Smooth muscle cell (in vitro differentiated cells): Measurements from ENCODE around the gene SPDYE2. TPM values are rescaled to one million over a fixed set of nuclear protein-coding genes. Genes with fewer than 3 reads are reported as not detected.
"Not testable (repeated sequence)": the region's sequence is repeated elsewhere in the genome, so short reads cannot be mapped to it uniquely, and the experiment has no call there.

ENCODE experiments used
- DNase-seq: peaks from one replicate; lab custom pipeline; 2025; ENCODE audit not compliant: unreplicated experiment; lab: John Stamatoyannopoulos, UW
- H2AFZ ChIP-seq: fragments of 200-600 bp; sonication (generic); 2 replicates; pipeline ENCODE4 v1.6.0; 2016; ENCODE audit warnings: antibody characterized with exemption, low read depth, mild to moderate bottlenecking
- H3F3A ChIP-seq: fragments of 200-600 bp; sonication (generic); 2 replicates; pipeline ENCODE4 v1.6.0; 2017; ENCODE audit warnings: antibody characterized with exemption, low read depth
- H3K27ac ChIP-seq: fragments of 200-600 bp; sonication (generic); 2 replicates; pipeline ENCODE4 v1.5.1; 2016; ENCODE audit warnings: low read depth, mild to moderate bottlenecking
- H3K27me3 ChIP-seq: fragments of 200-600 bp; sonication (generic); 2 replicates; pipeline ENCODE4 v1.6.1; 2016; ENCODE audit warnings: low read depth, mild to moderate bottlenecking
- H3K36me3 ChIP-seq: fragments of 200-600 bp; sonication (generic); 2 replicates; pipeline ENCODE4 v1.5.1; 2016; ENCODE audit warnings: low read depth
- H3K4me1 ChIP-seq: fragments of 200-600 bp; sonication (generic); 2 replicates; pipeline ENCODE4 v1.5.1; 2016; ENCODE audit warnings: low read depth
- H3K4me2 ChIP-seq: fragments of 200-600 bp; sonication (generic); 2 replicates; pipeline ENCODE4 v1.6.0; 2016; ENCODE audit warnings: mild to moderate bottlenecking
- H3K4me3 ChIP-seq: fragments of 200-600 bp; sonication (generic); 2 replicates; pipeline ENCODE4 v1.5.1; 2016; ENCODE audit warnings: mild to moderate bottlenecking
- H3K79me2 ChIP-seq: fragments of 200-600 bp; sonication (generic); 2 replicates; pipeline ENCODE4 v1.6.0; 2016; ENCODE audit warnings: low read depth, mild to moderate bottlenecking
- H3K9ac ChIP-seq: fragments of 200-600 bp; sonication (generic); 2 replicates; pipeline ENCODE4 v1.6.0; 2016; ENCODE audit warnings: low read depth
- H3K9me3 ChIP-seq: fragments of 200-600 bp; sonication (generic); replicated peaks from 2 replicates; pipeline ENCODE4 v1.5.1; 2016; ENCODE audit warnings: low read depth
- H4K20me1 ChIP-seq: fragments of 200-600 bp; sonication (generic); 2 replicates; pipeline ENCODE4 v1.6.0; 2016; ENCODE audit warnings: low read depth
- CTCF ChIP-seq: fragments of 200-600 bp; sonication (generic); IDR thresholded peaks from 2 replicates; pipeline ENCODE4 v1.5.1; 2017; ENCODE audit warnings: borderline replicate concordance, mild to moderate bottlenecking, antibody characterized with exemption; ENCODE audit not compliant: insufficient read depth, poor library complexity, severe bottlenecking
- WGBS: methylation state at CpG from one replicate; pipeline ENCODE4 v1.1.7; 2016; ENCODE audit warnings: low lambda C conversion rate; 5-methylcytosine and 5-hydroxymethylcytosine counted together
- polyA plus RNA-seq: library from polyadenylated mRNA; unstranded; fragments of >200 nt; fragmentation: Nextera tagmentation; extraction: Ambion mirVana; gene quantifications from 2 replicates; pipeline ENCODE4 v1.2.1, GENCODE V29; 2016
- total RNA-seq: library from RNA; depleted of rRNA; stranded (reverse); fragments of >200 nt; gene quantifications from 2 replicates; pipeline ENCODE4 v1.2.3, GENCODE V29; 2014

SPDYE2 gene
- total and polyA plus RNA-seq, 2 experiments from 2014 or later, result 0.86 TPM; not detected in 1

GRCh38 chr7:102546353-102546752 lies 4.7 kb upstream of the SPDYE2 start:
- not testable (repeated sequence) for DNase-seq, H3K36me3 ChIP-seq, H3K9me3 ChIP-seq, H3K9ac ChIP-seq, H3K4me3 ChIP-seq, H3K4me1 ChIP-seq, H3K27ac ChIP-seq, H2AFZ ChIP-seq, H3K79me2 ChIP-seq, H3F3A ChIP-seq, H4K20me1 ChIP-seq, H3K4me2 ChIP-seq, H3K27me3 ChIP-seq
- WGBS, result no CpG with 5 or more reads among the region's 6 CpGs

DNA sequence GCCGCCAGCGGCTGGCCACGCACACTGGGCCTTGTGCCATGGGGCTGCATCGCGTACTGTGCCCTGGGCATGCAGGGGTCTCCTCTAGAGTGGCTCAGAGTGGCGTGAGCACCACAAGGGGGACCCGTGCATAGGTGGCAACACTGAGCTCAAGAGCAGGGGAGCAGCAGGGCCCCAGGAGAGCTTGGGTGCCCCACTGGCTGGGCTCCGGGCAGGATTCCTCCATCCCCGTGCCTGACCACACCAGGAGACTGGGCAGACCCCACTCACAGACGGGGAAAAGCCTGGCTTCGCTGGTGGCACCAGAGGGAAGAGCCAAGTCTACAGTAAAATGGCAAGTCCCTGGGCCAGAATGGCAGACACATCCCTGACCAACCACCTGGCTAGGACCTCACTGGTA lies 17.6 kb downstream of the SPDYE2 start:
- H3K79me2 ChIP-seq, H4K20me1 ChIP-seq, H3K4me1 ChIP-seq, H3K36me3 ChIP-seq, H3K9ac ChIP-seq, DNase-seq, H3K9me3 ChIP-seq, H3K4me3 ChIP-seq, H3F3A ChIP-seq, H3K27ac ChIP-seq, H2AFZ ChIP-seq, H3K27me3 ChIP-seq, H3K4me2 ChIP-seq: not testable (repeated sequence)
- WGBS, result 100% methylated on average over 3 of the region's 11 CpGs

DNA sequence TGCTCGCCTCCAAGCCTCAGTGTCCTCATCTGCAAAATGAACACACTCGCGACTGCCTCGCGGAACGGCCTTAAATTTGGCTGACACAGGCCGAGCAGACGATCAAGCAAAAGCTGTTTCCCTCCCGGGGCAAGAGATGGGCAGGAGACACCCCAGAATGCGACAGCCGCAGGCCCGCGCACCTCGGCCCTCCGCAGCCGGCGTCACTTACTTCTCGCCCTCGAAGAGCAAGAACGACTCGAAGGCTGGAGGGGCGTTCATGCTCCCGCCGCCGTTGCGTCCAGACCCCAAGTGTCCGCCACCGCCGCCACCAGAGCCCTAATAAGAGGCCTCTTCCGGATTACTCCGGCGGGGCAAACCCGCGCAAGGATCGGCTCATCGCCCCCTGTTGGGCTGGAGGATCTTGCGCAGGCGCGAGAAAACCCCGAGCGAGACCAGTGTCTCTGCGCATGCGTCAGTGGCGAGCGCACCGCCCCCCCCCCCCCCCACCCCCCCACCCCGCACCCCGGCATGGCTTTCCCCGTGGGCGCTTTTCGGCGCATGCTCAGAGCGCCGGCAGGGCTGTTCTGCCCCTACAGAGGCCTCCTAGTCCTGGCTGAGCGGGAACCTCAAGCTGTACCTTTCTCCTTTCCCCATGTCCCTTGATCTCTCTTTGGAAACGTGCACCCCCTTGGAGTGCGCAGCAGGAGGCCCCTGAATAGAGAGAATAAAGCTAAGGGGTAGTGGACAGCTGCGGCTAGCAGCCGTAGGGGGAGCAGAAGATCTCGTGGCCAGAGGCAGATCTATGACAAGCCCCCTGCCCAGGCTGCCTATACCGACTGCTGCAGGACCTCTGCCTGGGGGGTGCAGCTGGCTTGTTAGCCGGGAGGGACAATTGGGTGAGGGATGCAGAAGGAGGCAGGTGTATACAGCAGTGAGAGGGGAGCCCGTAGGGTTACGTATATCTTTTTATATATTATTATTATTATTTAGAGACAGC lies 21.5 kb downstream of the SPDYE2 start, which contains the start of gene POLR2J3:
Gene POLR2J3, minus strand, starts transcription at position 323 of the 979 bp plus-strand sequence. Its CDS starts 62 bp downstream, at position 261.
- Histone ChIP-seq H3K4me3 (peak within 1 kb of the TSS; percentile 56), H3K4me2 (peak within 1 kb of the TSS; percentile 44)
- H3K36me3 ChIP-seq, DNase-seq, H2AFZ ChIP-seq, H3K79me2 ChIP-seq, H3K9me3 ChIP-seq, H3K27ac ChIP-seq, H4K20me1 ChIP-seq, H3F3A ChIP-seq, H3K27me3 ChIP-seq, H3K9ac ChIP-seq, H3K4me1 ChIP-seq: not testable (repeated sequence)
- peak; percentile 31 for TF ChIP-seq CTCF
- WGBS, result under 1% methylated on average over 35 of the region's 64 CpGs

- H2AFZ ChIP-seq, DNase-seq, H3K36me3 ChIP-seq, H3K27ac ChIP-seq, H3K9me3 ChIP-seq, H3K79me2 ChIP-seq, H3F3A ChIP-seq, H3K4me2 ChIP-seq, H4K20me1 ChIP-seq, H3K27me3 ChIP-seq, H3K4me3 ChIP-seq, H3K9ac ChIP-seq, H3K4me1 ChIP-seq: not testable (repeated sequence)
- no CpG with 5 or more reads among the region's 6 CpGs for WGBS
These were observed 23.6 kb downstream of the SPDYE2 start for GRCh38 chr7:102574607-102575006.

DNA sequence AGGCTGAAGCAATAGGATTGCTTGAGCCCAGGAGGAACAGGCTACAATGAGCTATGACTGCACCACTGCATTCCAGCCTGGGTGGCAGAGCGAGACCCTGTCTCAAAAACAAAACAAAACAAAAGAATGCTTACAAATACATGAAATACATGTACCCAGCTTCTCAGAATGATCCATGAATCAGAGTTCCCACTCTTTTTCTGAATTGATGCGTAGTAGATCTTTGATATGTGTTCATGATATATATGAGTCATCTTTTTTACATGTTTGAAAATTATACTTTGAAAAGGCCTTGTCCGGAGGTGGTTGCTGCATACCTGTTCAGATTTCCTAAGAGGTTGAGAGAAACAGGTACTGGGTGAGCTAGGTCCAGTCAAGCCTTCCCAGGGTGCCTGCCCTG lies 25.3 kb downstream of the SPDYE2 start:
- not testable (repeated sequence) for DNase-seq, H2AFZ ChIP-seq, H3K27ac ChIP-seq, H3K4me3 ChIP-seq, H3K9ac ChIP-seq, H3K36me3 ChIP-seq, H3K79me2 ChIP-seq, H3K9me3 ChIP-seq, H3K4me2 ChIP-seq, H3K27me3 ChIP-seq, H3K4me1 ChIP-seq, H3F3A ChIP-seq, H4K20me1 ChIP-seq
- WGBS, result no CpG with 5 or more reads among the region's 3 CpGs

- not testable (repeated sequence) for DNase-seq, H3K9me3 ChIP-seq, H3K27ac ChIP-seq, H3K36me3 ChIP-seq, H4K20me1 ChIP-seq, H3K4me1 ChIP-seq, H3K9ac ChIP-seq, H3K27me3 ChIP-seq, H3K4me3 ChIP-seq, H3K79me2 ChIP-seq, H3K4me2 ChIP-seq, H3F3A ChIP-seq, H2AFZ ChIP-seq
- 82% methylated on average over 7 of the region's 7 CpGs for WGBS
These were observed 26.6 kb downstream of the SPDYE2 start for GRCh38 chr7:102577315-102578240.

DNA sequence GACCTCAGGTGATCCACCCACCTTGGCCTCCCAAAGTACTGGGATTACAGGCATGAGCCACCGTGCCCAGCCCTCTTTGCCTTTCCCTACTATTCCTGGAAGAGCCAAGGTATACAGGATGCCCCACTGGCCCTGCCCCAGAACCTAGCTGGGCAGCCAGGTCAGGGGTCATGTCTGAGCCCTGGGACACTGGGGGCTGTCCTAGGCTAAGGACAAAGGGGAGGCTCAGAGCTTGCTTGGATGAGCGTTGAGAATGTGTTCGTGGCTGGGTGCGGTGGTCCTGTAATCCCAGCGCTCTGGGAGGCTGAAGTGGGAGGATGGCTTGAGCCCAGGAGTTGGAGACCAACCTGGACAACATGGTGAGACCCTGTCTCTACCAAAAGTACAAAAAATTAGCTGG lies 27.5 kb downstream of the SPDYE2 start:
- H3K36me3 ChIP-seq, H3K79me2 ChIP-seq, H3K4me3 ChIP-seq, H2AFZ ChIP-seq, H3F3A ChIP-seq, H4K20me1 ChIP-seq, DNase-seq, H3K27me3 ChIP-seq, H3K4me2 ChIP-seq, H3K27ac ChIP-seq, H3K4me1 ChIP-seq, H3K9ac ChIP-seq, H3K9me3 ChIP-seq: not testable (repeated sequence)
- WGBS, result 83% methylated on average over 5 of the region's 5 CpGs
